Cardiac fibroblast (primary cell): Measurements from ENCODE around the gene SLCO3A1.

ENCODE experiments used
- DNase-seq, 2 donors: peaks; one replicate each; pipeline versions ENCODE4 v3.0.0 to v3.0.0-alpha.2; 2010; ENCODE audit warnings: low read depth in 2 of 2
- H3K4me3 ChIP-seq, 2 donors: replicated peaks in 1 of 2; 1 replicate in 1 of 2; 2 replicates in 1 of 2; pipeline ENCODE4 v1.5.1; 2011; ENCODE audit warnings: low read depth in 2 of 2, low read length in 2 of 2, mild to moderate bottlenecking in 2 of 2, moderate library complexity in 1 of 2
- CTCF ChIP-seq: IDR thresholded peaks from one replicate; pipeline ENCODE4 v1.5.1; 2011; ENCODE audit warnings: low read depth, mild to moderate bottlenecking, low read length, inconsistent platforms

Gene SLCO3A1

DNA sequence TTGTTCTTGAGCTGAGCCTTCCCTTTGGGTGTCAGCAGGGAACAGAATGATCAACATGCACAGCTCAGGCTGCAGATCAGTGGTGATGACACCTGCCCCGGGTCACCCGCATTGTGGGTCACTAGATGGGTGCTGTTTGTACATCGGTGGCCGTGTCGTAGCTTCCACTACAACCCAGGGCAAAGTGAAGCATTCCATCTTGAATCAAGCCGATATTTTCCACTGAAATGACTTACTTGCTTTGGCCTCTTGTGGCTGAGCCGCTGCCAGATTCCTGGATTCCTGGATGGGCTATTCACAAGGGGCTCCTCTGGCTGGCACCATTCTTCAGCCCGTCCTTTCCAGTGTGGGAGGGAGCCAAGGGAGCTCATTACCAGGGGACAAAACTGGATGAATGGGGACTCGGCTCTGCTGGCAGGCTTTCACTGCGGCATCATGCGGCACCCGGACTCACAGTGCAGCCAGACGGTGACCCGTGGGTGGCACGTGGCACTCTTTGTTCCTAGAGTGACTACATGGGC, 65.6 kb downstream of the SLCO3A1 start:
- no peak for TF ChIP-seq CTCF
- no peak for DNase-seq
- no peak overlapping the region for H3K4me3 ChIP-seq

DNA sequence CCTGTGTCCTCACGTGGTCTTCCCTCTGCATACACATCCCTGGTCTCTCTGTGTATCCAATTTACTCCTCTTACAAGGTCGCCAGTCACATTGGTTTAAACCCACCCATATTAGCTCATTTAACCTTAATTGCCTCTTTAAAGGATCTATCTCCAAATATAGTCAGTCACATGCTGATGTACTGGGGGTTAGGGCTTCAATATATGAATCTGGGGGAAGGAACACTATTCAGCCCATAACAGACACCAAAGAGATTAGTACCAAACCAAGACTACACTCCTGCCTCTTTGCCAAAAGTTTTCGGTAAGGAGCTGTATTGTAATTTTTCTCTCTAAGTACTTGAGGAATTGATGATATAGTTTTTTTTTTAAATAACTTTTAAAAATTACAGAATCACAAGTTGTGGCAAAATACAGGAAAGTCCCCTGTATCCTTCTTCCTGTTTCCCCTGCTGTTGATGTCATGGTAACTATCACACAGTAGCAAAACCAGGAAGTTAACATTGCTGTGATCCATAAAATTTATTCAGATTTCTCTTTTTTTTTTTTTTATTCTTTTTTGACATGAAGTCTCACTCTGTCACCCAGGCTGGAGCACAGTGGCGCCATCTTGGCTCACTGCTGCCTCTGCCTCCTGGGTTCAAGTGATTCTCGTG, 67.8 kb downstream of the SLCO3A1 start:
- no peak for TF ChIP-seq CTCF
- H3K4me3 ChIP-seq: no peak overlapping the region
- peak; percentile 54 to 66 for DNase-seq

DNA sequence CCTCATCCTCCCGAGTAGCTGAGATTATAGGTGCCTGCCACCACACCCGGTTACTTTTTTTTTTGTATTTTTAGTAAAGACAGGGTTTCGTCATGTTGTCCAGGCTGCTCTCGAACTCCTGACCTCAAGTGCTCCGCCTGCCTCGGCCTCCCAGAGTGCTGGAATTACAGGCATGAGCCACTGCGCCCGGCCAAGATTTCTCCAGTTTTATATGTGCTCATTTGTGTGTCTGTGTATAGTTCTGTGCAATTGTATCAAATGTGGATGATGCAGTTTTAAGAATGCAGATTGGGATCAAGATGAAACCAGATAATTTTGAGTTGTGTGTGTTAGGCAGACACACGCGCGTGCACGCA, 68.3 kb downstream of the SLCO3A1 start:
- no peak for TF ChIP-seq CTCF

GRCh38 chr15:91922646-91923547, 69.4 kb downstream of the SLCO3A1 start:
- no peak overlapping the region for H3K4me3 ChIP-seq
- DNase-seq: no peak
- no peak for TF ChIP-seq CTCF

More for the DNA sequence above, 68.3 kb downstream of the SLCO3A1 start:
- peak; percentile 34 to 39 for DNase-seq
- H3K4me3 ChIP-seq: no peak overlapping the region

DNA sequence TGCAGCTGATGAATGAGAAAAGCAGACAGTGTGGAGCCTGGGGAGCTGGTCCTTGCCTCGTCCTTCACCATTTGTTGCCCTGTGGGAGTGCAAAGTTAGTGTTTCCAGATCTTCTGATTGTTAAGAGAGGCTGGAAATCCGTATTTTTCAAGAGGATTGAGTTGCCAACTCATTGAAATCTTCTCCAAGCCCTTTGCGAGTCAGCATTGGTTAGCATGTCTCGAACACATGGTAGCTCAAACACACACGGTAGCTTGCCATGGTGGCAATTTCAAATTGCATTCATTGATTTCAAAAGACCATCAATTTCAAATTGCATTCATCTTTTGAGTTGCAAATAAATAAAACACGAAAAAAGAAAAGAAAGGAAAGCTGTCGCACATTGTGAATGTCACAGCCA, 70.7 kb downstream of the SLCO3A1 start:
- no peak for TF ChIP-seq CTCF
- DNase-seq: no peak
- no peak overlapping the region for H3K4me3 ChIP-seq

- no peak overlapping the region for H3K4me3 ChIP-seq
- TF ChIP-seq CTCF: no peak
- no peak for DNase-seq
Observed at GRCh38 chr15:91924837-91925495, 71.5 kb downstream of the SLCO3A1 start.
